SK-N-SH (cell line): ENCODE results near the gene MAP2K4. TPM values are rescaled to one million over a fixed set of nuclear protein-coding genes. Genes with fewer than 3 reads are reported as not detected.

ENCODE experiments used
- CTCF ChIA-PET: fragments of 300-600, 350-600 bp; formaldehyde crosslinking; extraction: SDS; loops from one replicate; lab custom pipeline; 2021; lab: Yijun Ruan, JAX
- POLR2A ChIA-PET: fragments of 350-600 bp; sonication (Branson Sonifier 250); formaldehyde crosslinking; extraction: SDS; loops from one replicate; lab custom pipeline; 2020; ENCODE audit warnings: antibody characterized with exemption, inconsistent platforms; lab: Yijun Ruan, JAX
- DNase-seq: peaks from one replicate; pipeline ENCODE4 v3.0.0; 2012
- H2AFZ ChIP-seq: fragments of 200-600 bp; sonication (generic); 2 replicates; pipeline ENCODE4 v1.8.1; 2016; ENCODE audit warnings: antibody characterized with exemption, mild to moderate bottlenecking, low read depth
- H3F3A ChIP-seq: fragments of 200-600 bp; sonication (generic); replicated peaks from 2 replicates; pipeline ENCODE3; 2016; ENCODE audit warnings: antibody characterized with exemption, mild to moderate bottlenecking; ENCODE audit not compliant: insufficient read depth
- H3K27ac ChIP-seq, 2 experiments: fragments of 200-500 bp in 1 of 2; fragments of 200-600 bp in 1 of 2; sonication (Bioruptor generic) in 1 of 2; sonication (generic), shearing (Covaris generic) in 1 of 2; 2 replicates each; pipeline versions ENCODE4 v1.5.1 to v1.6.1; 2014 to 2016; ENCODE audit warnings: low read depth in 2 of 2, inconsistent platforms in 1 of 2, low read length in 1 of 2, mild to moderate bottlenecking in 1 of 2, mixed read lengths in 1 of 2
- H3K27me3 ChIP-seq: fragments of 200-600 bp; sonication (generic), shearing (Covaris generic); 2 replicates; pipeline ENCODE4 v1.6.1; 2016; ENCODE audit warnings: mixed run types; ENCODE audit not compliant: insufficient read depth
- H3K36me3 ChIP-seq, 2 experiments: fragments of 200-500 bp in 1 of 2; fragments of 200-600 bp in 1 of 2; sonication (Bioruptor generic) in 1 of 2; sonication (generic) in 1 of 2; replicated peaks in 1 of 2; 2 replicates each; pipeline versions ENCODE3 to v1.5.1; 2014 to 2016; ENCODE audit warnings: low read length in 1 of 2, mild to moderate bottlenecking in 1 of 2; ENCODE audit not compliant: insufficient read depth in 2 of 2, control insufficient read depth in 1 of 2
- H3K4me1 ChIP-seq, 2 experiments: fragments of 200-500 bp in 1 of 2; fragments of 200-600 bp in 1 of 2; sonication (Bioruptor generic) in 1 of 2; sonication (generic), shearing (Covaris generic) in 1 of 2; 2 replicates each; pipeline versions ENCODE4 v1.5.1 to v1.6.1; 2014 to 2016; ENCODE audit warnings: low read depth in 1 of 2, low read length in 1 of 2, mixed run types in 1 of 2; ENCODE audit not compliant: insufficient read depth in 2 of 2, control insufficient read depth in 1 of 2
- H3K4me2 ChIP-seq: fragments of 200-600 bp; sonication (generic), shearing (Covaris generic); 2 replicates; pipeline ENCODE4 v1.6.1; 2017; ENCODE audit warnings: mixed run types
- H3K4me3 ChIP-seq, 2 experiments: fragments of 200-500 bp in 1 of 2; fragments of 200-600 bp in 1 of 2; sonication (Bioruptor generic) in 1 of 2; sonication (generic), shearing (Covaris generic) in 1 of 2; 2 replicates each; pipeline versions ENCODE4 v1.5.1 to v1.8.1; 2014 to 2016; ENCODE audit warnings: low read depth in 2 of 2, inconsistent platforms in 1 of 2, low read length in 1 of 2, mild to moderate bottlenecking in 1 of 2, mixed read lengths in 1 of 2, moderate library complexity in 1 of 2
- H3K79me2 ChIP-seq: fragments of 200-600 bp; sonication (generic); 2 replicates; pipeline ENCODE4 v1.8.1; 2017; ENCODE audit warnings: mild to moderate bottlenecking; ENCODE audit not compliant: insufficient read depth
- H3K9ac ChIP-seq: fragments of 200-600 bp; sonication (generic); 2 replicates; pipeline ENCODE4 v1.6.1; 2017; ENCODE audit warnings: mixed run types
- H3K9me2 ChIP-seq: fragments of 200-600 bp; sonication (generic); 2 replicates; pipeline ENCODE4 v1.6.1; 2017; ENCODE audit warnings: mixed run types
- H3K9me3 ChIP-seq: fragments of 200-600 bp; sonication (generic); 2 replicates; pipeline ENCODE4 v1.6.1; 2017; ENCODE audit warnings: mixed run types, mild to moderate bottlenecking, moderate library complexity
- H4K20me1 ChIP-seq: fragments of 200-600 bp; sonication (generic); 2 replicates; pipeline ENCODE4 v1.6.1; 2017; ENCODE audit warnings: mild to moderate bottlenecking, mixed run types; ENCODE audit not compliant: insufficient read depth
- EP300 ChIP-seq, 2 experiments: IDR thresholded peaks; 2 replicates each; pipeline versions ENCODE4 v1.4.0 to v1.6.1; 2012; ENCODE audit warnings: borderline replicate concordance in 1 of 2, low read depth in 1 of 2, low read length in 1 of 2
- FOXM1 ChIP-seq: IDR thresholded peaks from 2 replicates; pipeline ENCODE4 v1.4.0; 2012; ENCODE audit warnings: low read depth, mild to moderate bottlenecking
- GABPA ChIP-seq: IDR thresholded peaks from 2 replicates; pipeline ENCODE4 v1.4.0; 2012; ENCODE audit warnings: low read depth, mild to moderate bottlenecking
- GATA2 ChIP-seq: sonication (generic); formaldehyde crosslinking; IDR thresholded peaks from 2 replicates; pipeline ENCODE4 v1.5.0; 2020; ENCODE audit warnings: mild to moderate bottlenecking, missing genetic modification reagents
- MEF2A ChIP-seq: IDR thresholded peaks from 2 replicates; pipeline ENCODE4 v1.4.0; 2012; ENCODE audit warnings: low read depth, borderline replicate concordance
- MXI1 ChIP-seq: IDR thresholded peaks from 2 replicates; pipeline ENCODE4 v1.6.1; 2012; ENCODE audit warnings: mild to moderate bottlenecking, low read depth, low read length, improper control_type of control experiment
- NFIC ChIP-seq: IDR thresholded peaks from 2 replicates; pipeline ENCODE4 v1.4.0; 2012; ENCODE audit warnings: borderline replicate concordance
- POLR2AphosphoS5 ChIP-seq: IDR thresholded peaks from 2 replicates; pipeline ENCODE4 v1.6.1; 2012; ENCODE audit warnings: low read depth, low read length
- RCOR1 ChIP-seq: fragments of 150-350 bp; IDR thresholded peaks from 2 replicates; pipeline ENCODE4 v1.6.1; 2017; ENCODE audit warnings: antibody characterized with exemption, low read length
- RFX5 ChIP-seq: IDR thresholded peaks from 2 replicates; pipeline ENCODE4 v1.6.1; 2012; ENCODE audit warnings: mild to moderate bottlenecking, improper control_type of control experiment, low read length
- RXRA ChIP-seq: IDR thresholded peaks from 2 replicates; pipeline ENCODE4 v1.4.0; 2012; ENCODE audit warnings: low read depth, mild to moderate bottlenecking, borderline replicate concordance
- SIN3A ChIP-seq: IDR thresholded peaks from 2 replicates; pipeline ENCODE4 v1.6.1; 2012; ENCODE audit warnings: low read depth, mild to moderate bottlenecking, low read length, moderate library complexity, borderline replicate concordance
- TAF1 ChIP-seq: IDR thresholded peaks from 2 replicates; pipeline ENCODE4 v1.6.1; 2012; ENCODE audit warnings: low read depth, mild to moderate bottlenecking, low read length, moderate library complexity, borderline replicate concordance
- TEAD4 ChIP-seq: IDR thresholded peaks from 2 replicates; pipeline ENCODE4 v1.4.0; 2012; ENCODE audit warnings: mild to moderate bottlenecking, borderline replicate concordance; ENCODE audit not compliant: insufficient read depth
- USF2 ChIP-seq: fragments of 150-350 bp; IDR thresholded peaks from 2 replicates; pipeline ENCODE4 v1.6.1; 2017; ENCODE audit warnings: antibody characterized with exemption, low read length, low read depth, borderline replicate concordance
- YY1 ChIP-seq: IDR thresholded peaks from 2 replicates; pipeline ENCODE4 v1.4.0; 2012; ENCODE audit warnings: low read depth, mild to moderate bottlenecking
- ZBTB33 ChIP-seq: IDR thresholded peaks from 2 replicates; pipeline ENCODE4 v1.4.0; 2012; ENCODE audit warnings: low read depth, borderline replicate concordance
- WGBS: methylation state at CpG from one replicate; pipeline ENCODE4 v1.1.6; 2017; ENCODE audit warnings: low lambda C conversion rate; 5-methylcytosine and 5-hydroxymethylcytosine counted together
- polyA plus RNA-seq, 3 experiments: library from polyadenylated mRNA; depleted of rRNA; stranded (reverse); fragments of >200 nt; gene quantifications; 2 replicates each; pipeline ENCODE4 v1.2.3, GENCODE V29; 2012
- TF ChIP-seq, protein P1 (sequence below): fragments of 200-600 bp; sonication (generic); IDR thresholded peaks from 2 replicates; pipeline ENCODE4 v1.6.1; 2017; ENCODE audit warnings: antibody characterized with exemption, mild to moderate bottlenecking, moderate library complexity
- TF ChIP-seq, protein P2 (sequence below): IDR thresholded peaks from 2 replicates; pipeline ENCODE4 v1.4.0; 2012; ENCODE audit warnings: low read depth, borderline replicate concordance
- TF ChIP-seq, protein P3 (sequence below): IDR thresholded peaks from 2 replicates; pipeline ENCODE4 v1.4.0; 2012; ENCODE audit warnings: low read depth

The MAP2K4 gene
- polyA plus RNA-seq, 1 of the 3 experiments (the other 2 are of a cell fraction), result 10.6 TPM

- H3K9me3 ChIP-seq, result no peaks in the 10 kb centered on the region
- H3K27me3 ChIP-seq, result no peaks in the 10 kb centered on the region
- no peaks in the 10 kb centered on the region for H4K20me1 ChIP-seq
- H3K79me2 ChIP-seq, result peaks cover 23% of the 10 kb centered on the region; the same call in 1 of the 2 replicates
- H3K4me3 ChIP-seq, result no peak overlapping the region
- ChIA-PET CTCF (no interaction called here), POLR2A (no interaction called here)
- H3K4me1 ChIP-seq, result no peaks in the 10 kb centered on the region
- no peak for DNase-seq
- peaks cover 24 to 40% of the 10 kb centered on the region in 2 experiments for H3K36me3 ChIP-seq
- no peak overlapping the region for H3K9ac ChIP-seq
- TF ChIP-seq YY1 (no peak), SIN3A (no peak), ZBTB33 (no peak), POLR2AphosphoS5 (no peak), TAF1 (no peak), FOXM1 (no peak), USF2 (no peak), RXRA (no peak), GATA2 (CRISPR knock-in tag) (no peak), NFIC (no peak), GABPA (no peak), MXI1 (no peak), RFX5 (no peak)
- peaks cover 4% of the 10 kb centered on the region for H3F3A ChIP-seq
- H3K9me2 ChIP-seq, result no peaks in the 10 kb centered on the region
- no peak overlapping the region for H2AFZ ChIP-seq
- H3K4me2 ChIP-seq, result no peak overlapping the region
- no peak overlapping the region for H3K27ac ChIP-seq
Observed at GRCh38 chr17:12098568-12098967, 77.9 kb downstream of the MAP2K4 start.

DNA sequence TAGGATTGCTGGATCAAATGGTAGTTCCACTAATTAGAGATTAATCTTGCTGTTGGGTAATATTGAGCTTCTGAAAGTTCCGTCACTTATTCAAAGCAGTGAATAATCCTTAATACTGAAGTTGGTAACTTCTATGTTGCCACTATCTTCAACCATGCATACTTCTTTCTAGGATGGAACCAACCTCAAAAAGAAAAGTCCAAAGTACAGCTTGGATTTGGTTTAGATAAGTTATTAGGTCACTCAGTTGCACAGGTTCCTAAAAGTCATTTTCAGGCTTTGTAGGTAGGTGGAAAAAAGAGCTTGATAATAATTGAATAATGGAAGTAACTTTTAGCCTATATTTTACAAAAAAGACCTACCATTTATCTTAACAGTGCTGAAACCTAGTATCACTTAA is 78.7 kb downstream of the MAP2K4 start:
- POLR2A ChIA-PET, result no interaction called here
- no peak overlapping the region for H2AFZ ChIP-seq
- CTCF ChIA-PET, result interaction anchor here (0.8 kb wide), 1 partner anchor 35 kb away, joined by 3 read pairs; no protein-coding TSS in a partner anchor
- H3K9ac ChIP-seq, result no peak overlapping the region
- no peak overlapping the region for H3K4me2 ChIP-seq
- H3K4me3 ChIP-seq, result no peak overlapping the region
- H3K4me1 ChIP-seq, result 0 out of 4 replicates have a peak, but pooled peaks cover 0 to 5% of the 10 kb centered on the region in 2 experiments
- 100% methylated on average over 1 of the region's 1 CpG for WGBS
- H3K27me3 ChIP-seq, result no peaks in the 10 kb centered on the region
- peaks cover 16% of the 10 kb centered on the region; the same call in 1 of the 2 replicates for H3K79me2 ChIP-seq
- H3K27ac ChIP-seq, result no peak overlapping the region
- peaks cover 24 to 40% of the 10 kb centered on the region in 2 experiments for H3K36me3 ChIP-seq
- H3K9me2 ChIP-seq, result no peaks in the 10 kb centered on the region
- no peaks in the 10 kb centered on the region for H3K9me3 ChIP-seq
- no peak for DNase-seq
- no peaks in the 10 kb centered on the region for H4K20me1 ChIP-seq
- no peaks in the 10 kb centered on the region for H3F3A ChIP-seq
- TF ChIP-seq YY1, result no peak
- TF ChIP-seq RCOR1, result no peak
- TF ChIP-seq, protein P1, sequence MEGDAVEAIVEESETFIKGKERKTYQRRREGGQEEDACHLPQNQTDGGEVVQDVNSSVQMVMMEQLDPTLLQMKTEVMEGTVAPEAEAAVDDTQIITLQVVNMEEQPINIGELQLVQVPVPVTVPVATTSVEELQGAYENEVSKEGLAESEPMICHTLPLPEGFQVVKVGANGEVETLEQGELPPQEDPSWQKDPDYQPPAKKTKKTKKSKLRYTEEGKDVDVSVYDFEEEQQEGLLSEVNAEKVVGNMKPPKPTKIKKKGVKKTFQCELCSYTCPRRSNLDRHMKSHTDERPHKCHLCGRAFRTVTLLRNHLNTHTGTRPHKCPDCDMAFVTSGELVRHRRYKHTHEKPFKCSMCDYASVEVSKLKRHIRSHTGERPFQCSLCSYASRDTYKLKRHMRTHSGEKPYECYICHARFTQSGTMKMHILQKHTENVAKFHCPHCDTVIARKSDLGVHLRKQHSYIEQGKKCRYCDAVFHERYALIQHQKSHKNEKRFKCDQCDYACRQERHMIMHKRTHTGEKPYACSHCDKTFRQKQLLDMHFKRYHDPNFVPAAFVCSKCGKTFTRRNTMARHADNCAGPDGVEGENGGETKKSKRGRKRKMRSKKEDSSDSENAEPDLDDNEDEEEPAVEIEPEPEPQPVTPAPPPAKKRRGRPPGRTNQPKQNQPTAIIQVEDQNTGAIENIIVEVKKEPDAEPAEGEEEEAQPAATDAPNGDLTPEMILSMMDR, result no peak
- TF ChIP-seq MEF2A, result no peak
- TF ChIP-seq, protein P2, sequence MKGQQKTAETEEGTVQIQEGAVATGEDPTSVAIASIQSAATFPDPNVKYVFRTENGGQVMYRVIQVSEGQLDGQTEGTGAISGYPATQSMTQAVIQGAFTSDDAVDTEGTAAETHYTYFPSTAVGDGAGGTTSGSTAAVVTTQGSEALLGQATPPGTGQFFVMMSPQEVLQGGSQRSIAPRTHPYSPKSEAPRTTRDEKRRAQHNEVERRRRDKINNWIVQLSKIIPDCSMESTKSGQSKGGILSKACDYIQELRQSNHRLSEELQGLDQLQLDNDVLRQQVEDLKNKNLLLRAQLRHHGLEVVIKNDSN, result no peak
- TF ChIP-seq, protein P3, sequence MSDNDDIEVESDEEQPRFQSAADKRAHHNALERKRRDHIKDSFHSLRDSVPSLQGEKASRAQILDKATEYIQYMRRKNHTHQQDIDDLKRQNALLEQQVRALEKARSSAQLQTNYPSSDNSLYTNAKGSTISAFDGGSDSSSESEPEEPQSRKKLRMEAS, result no peak
- no peak for TF ChIP-seq TEAD4
- TF ChIP-seq EP300 (IDR thresholded peaks at IDR 0.05; ENCODE audit: borderline replicate concordance in 1 of 2, low read depth in 1 of 2, low read length in 1 of 2), result no peak
- no peak for TF ChIP-seq FOXM1
- TF ChIP-seq USF2, result no peak
